Superior temporal gyrus (tissue), 1 donor: ENCODE data around the gene SDCCAG8.

Experiments
- DNase-seq: peaks from one replicate; pipeline ENCODE4 v3.0.0-alpha.2; 2016; ENCODE audit errors: extremely low spot score

The SDCCAG8 gene

GRCh38 chr1:243390162-243390791 is 134.4 kb downstream of the SDCCAG8 start:
- no peak for DNase-seq

- DNase-seq, result no peak
Observed at GRCh38 chr1:243391355-243391754, 135.5 kb downstream of the SDCCAG8 start.

- DNase-seq, result no peak
Observed at GRCh38 chr1:243393096-243393495, 137.3 kb downstream of the SDCCAG8 start.

- DNase-seq, result no peak
Observed at GRCh38 chr1:243394066-243394465, 138.2 kb downstream of the SDCCAG8 start.

GRCh38 chr1:243394601-243395464 is 139.0 kb downstream of the SDCCAG8 start:
- DNase-seq, result no peak

GRCh38 chr1:243396424-243396823 is 140.6 kb downstream of the SDCCAG8 start:
- no peak for DNase-seq

- DNase-seq, result no peak
Observed at GRCh38 chr1:243396876-243397275, 141.0 kb downstream of the SDCCAG8 start.

GRCh38 chr1:243397613-243398321 is 141.9 kb downstream of the SDCCAG8 start:
- no peak for DNase-seq

GRCh38 chr1:243399561-243400155 is 143.8 kb downstream of the SDCCAG8 start:
- DNase-seq, result no peak

- DNase-seq, result no peak
Observed at GRCh38 chr1:243402868-243403267, 147.0 kb downstream of the SDCCAG8 start.

GRCh38 chr1:243406424-243406823 is 150.6 kb downstream of the SDCCAG8 start:
- DNase-seq, result no peak

- DNase-seq, result no peak
Observed at GRCh38 chr1:243407284-243408018, 151.6 kb downstream of the SDCCAG8 start.

GRCh38 chr1:243408479-243408878 is 152.6 kb downstream of the SDCCAG8 start:
- DNase-seq, result no peak

- DNase-seq, result no peak
Observed at GRCh38 chr1:243409284-243409683, 153.4 kb downstream of the SDCCAG8 start.

- no peak for DNase-seq
Observed at GRCh38 chr1:243411472-243411871, 155.6 kb downstream of the SDCCAG8 start.

- DNase-seq, result no peak
Observed at GRCh38 chr1:243413431-243414151, 157.8 kb downstream of the SDCCAG8 start.

GRCh38 chr1:243414152-243414494 is 158.3 kb downstream of the SDCCAG8 start:
- DNase-seq, result no peak

GRCh38 chr1:243415663-243416408 is 160.0 kb downstream of the SDCCAG8 start:
- no peak for DNase-seq

GRCh38 chr1:243416495-243416894 is 160.7 kb downstream of the SDCCAG8 start:
- DNase-seq, result no peak
